ENCODE measurements around the gene FERD3L. TPM values are rescaled to one million over a fixed set of nuclear protein-coding genes. Genes with fewer than 3 reads are reported as not detected.

Gene FERD3L
- total RNA-seq, 1 donor from 2014 or later = not detected

DNA sequence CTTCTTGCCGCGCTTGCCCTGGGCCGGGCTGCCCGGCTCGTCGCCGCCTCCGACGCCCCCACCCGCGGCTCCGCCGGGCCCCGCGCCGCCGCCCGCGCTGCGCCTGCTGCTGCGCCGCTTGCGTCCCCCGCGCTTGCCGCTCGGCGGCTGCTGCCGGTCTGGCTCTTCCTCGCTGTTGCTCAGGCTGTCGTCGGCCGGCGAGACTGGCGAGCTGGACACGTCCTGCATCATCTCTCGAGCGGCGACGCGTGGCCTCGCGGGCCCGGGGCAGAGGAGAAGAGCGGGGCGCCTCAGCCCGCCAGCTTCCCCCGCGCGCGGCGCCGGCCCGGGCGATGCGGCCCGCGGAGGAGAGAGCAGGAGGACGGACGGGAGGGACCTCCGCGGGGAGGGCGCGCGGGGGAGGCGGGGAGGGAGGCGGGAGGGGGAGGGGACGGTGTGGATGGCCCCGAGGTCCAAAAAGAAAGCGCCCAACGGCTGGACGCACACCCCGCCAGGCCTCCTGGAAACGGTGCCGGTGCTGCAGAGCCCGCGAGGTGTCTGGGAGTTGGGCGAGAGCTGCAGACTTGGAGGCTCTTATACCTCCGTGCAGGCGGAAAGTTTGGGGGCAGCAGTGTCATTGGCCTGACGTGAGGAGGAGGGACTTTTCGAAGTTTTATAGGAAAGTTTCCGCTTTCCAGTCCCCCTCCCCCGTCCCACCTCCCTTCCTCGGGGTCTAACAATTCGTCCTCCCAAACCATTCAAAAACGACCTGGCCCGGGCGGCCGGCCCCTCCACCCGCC lies 27.9 kb downstream of the FERD3L start, which contains the start of gene TWIST1:
Gene TWIST1, minus strand, starts transcription at position 546 of the 779 bp plus-strand sequence. Its CDS starts 315 bp downstream, at position 231.
- H3K4me3 Mint-ChIP-seq = peak within 1 kb of the TSS; percentile 66
- H3K4me1 Mint-ChIP-seq = peaks cover 15% of the 10 kb centered on the region
- H3K27ac Mint-ChIP-seq = no peak within 1 kb of the TSS
- CTCF ChIA-PET = no interaction called here
- H3K9me3 Mint-ChIP-seq = no peaks in the 10 kb centered on the region
- TF ChIP-seq, protein P1, sequence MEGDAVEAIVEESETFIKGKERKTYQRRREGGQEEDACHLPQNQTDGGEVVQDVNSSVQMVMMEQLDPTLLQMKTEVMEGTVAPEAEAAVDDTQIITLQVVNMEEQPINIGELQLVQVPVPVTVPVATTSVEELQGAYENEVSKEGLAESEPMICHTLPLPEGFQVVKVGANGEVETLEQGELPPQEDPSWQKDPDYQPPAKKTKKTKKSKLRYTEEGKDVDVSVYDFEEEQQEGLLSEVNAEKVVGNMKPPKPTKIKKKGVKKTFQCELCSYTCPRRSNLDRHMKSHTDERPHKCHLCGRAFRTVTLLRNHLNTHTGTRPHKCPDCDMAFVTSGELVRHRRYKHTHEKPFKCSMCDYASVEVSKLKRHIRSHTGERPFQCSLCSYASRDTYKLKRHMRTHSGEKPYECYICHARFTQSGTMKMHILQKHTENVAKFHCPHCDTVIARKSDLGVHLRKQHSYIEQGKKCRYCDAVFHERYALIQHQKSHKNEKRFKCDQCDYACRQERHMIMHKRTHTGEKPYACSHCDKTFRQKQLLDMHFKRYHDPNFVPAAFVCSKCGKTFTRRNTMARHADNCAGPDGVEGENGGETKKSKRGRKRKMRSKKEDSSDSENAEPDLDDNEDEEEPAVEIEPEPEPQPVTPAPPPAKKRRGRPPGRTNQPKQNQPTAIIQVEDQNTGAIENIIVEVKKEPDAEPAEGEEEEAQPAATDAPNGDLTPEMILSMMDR (IDR thresholded peaks at IDR 0.05) = no peak
- intact Hi-C loops (cut with micrococcal nuclease) = loop anchor here (5.0 to 10.0 kb wide), 2 partner anchors 548 to 1670 kb away; partner anchors contain the start of gene SP8
- H3K36me3 Mint-ChIP-seq (ENCODE audit: low read depth) = no peaks in the 10 kb centered on the region
- ATAC-seq (ENCODE audit: low read depth) (peak; percentile 18), DNase-seq (no peak)
- POLR2A ChIA-PET = no interaction called here
- peaks cover 50% of the 10 kb centered on the region for H3K27me3 Mint-ChIP-seq

DNA sequence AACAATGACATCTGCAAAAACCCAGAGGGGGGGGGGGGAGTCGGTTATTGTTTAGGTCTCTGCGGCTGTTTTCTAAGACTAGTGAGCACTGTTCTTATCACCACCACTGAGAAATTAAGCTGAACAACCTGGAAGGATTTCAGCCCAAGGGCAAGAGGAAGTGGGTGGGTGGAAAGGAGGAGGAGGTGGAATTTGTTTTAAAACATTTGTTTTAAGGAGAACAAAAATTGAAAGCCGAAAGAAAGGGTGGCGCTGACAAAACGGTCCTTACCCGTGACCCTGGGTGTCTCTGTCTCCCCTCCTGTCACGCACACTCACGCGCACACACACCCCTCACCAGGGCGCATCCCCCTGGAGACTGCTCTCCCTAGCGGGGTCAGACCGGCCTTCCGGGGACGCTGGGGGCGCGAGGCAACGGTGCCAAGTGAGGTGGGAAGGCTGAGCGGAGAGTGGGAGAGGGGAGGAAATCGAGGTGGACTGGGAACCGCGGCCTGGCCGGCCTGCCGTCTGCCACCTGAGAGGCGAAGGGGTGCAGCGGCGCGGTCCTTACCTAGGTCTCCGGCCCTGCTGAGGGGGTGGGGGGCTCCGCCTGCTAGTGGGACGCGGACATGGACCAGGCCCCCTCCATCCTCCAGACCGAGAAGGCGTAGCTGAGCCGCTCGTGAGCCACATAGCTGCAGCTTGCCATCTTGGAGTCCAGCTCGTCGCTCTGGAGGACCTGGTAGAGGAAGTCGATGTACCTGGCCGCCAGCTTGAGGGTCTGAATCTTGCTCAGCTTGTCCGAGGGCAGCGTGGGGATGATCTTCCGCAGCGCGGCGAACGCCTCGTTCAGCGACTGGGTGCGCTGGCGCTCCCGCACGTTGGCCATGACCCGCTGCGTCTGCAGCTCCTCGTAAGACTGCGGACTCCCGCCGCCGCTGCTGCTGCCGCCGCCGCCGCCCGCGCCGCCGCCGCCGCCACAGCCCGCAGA lies 28.8 kb downstream of the FERD3L start:
- ATAC-seq (ENCODE audit: low read depth) = no peak
- peaks cover 55% of the 10 kb centered on the region for H3K27me3 Mint-ChIP-seq
- CTCF ChIA-PET = no interaction called here
- H3K36me3 Mint-ChIP-seq (ENCODE audit: low read depth) = no peaks in the 10 kb centered on the region
- intact Hi-C loops (cut with micrococcal nuclease) = loop anchor here (1.0 to 10.0 kb wide), 3 partner anchors 9 to 1671 kb away; partner anchors contain the start of gene SP8
- TF ChIP-seq, protein P1 (IDR thresholded peaks at IDR 0.05) = no peak
- H3K27ac Mint-ChIP-seq = no peak overlapping the region
- POLR2A ChIA-PET = no interaction called here
- H3K4me3 Mint-ChIP-seq = peak overlapping the region; percentile 67
- DNase-seq = no peak
- peaks cover 16% of the 10 kb centered on the region for H3K4me1 Mint-ChIP-seq
- no peaks in the 10 kb centered on the region for H3K9me3 Mint-ChIP-seq

DNA sequence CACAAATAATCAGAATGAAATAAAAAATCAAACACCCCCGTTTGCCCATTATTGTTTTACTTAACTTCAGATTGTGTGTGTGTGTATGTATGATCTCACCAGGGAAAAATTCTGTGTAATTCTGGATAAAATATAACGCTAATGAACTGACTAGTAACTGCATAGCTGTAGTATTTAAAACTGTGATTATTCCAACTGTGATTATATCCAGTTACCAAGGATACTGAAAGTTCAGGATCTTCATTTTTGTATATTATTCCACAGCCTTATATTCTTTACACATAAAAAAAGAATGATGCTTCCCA lies 30.7 kb downstream of the FERD3L start:
- no peak for DNase-seq
- TF ChIP-seq, protein P1 (IDR thresholded peaks at IDR 0.05) = no peak
- ATAC-seq (ENCODE audit: low read depth) = no peak
- H3K4me1 Mint-ChIP-seq = peaks cover 20% of the 10 kb centered on the region
- H3K4me3 Mint-ChIP-seq = no peak overlapping the region
- intact Hi-C loops (cut with micrococcal nuclease) = loop anchor here (10.0 kb wide), 1 partner anchor 550 kb away; no protein-coding TSS in a partner anchor
- CTCF ChIA-PET = interaction anchor here (1.3 kb wide), 1 partner anchor 762 kb away, joined by 3 read pairs; no protein-coding TSS in a partner anchor
- no peak overlapping the region for H3K27ac Mint-ChIP-seq
- peaks cover 60% of the 10 kb centered on the region for H3K27me3 Mint-ChIP-seq
- no peaks in the 10 kb centered on the region for H3K36me3 Mint-ChIP-seq (ENCODE audit: low read depth)
- POLR2A ChIA-PET = no interaction called here
- H3K9me3 Mint-ChIP-seq = no peaks in the 10 kb centered on the region

DNA sequence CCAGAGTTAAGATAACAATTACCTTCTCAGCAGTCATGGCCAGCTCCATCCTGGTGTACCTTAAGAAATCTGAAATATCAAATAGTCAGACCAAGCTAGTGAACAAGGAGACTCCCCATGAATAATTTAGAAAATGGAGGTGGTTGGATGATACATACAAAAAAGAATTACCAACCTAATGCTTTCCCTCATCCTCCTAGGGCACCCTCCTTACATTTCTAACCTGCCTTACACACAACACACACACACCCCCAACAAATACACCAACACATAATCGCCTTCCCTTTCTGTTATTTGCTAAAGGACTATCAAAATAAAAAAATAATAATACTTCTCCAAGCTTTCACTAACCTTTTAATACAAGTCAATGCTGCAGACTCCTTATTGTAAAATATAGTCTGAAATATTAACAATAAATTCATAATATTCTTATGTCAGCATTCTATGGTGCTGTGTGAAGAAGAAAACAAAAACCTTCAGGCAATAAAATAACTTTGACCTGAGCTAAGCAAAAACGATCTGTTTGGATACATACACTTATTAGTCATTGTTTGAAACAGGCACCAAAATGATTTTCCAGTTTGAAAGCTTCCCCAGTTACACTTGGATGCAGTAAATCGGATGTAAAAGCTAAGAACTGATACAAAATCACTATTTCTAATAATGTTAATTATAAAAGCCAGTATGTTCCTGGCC lies 31.2 kb downstream of the FERD3L start:
- Mint-ChIP-seq H3K4me3 (no peak overlapping the region), H3K27me3 (peaks cover 60% of the 10 kb centered on the region), H3K9me3 (no peaks in the 10 kb centered on the region), H3K36me3 (ENCODE audit: low read depth) (no peaks in the 10 kb centered on the region), H3K27ac (no peak overlapping the region), H3K4me1 (peaks cover 20% of the 10 kb centered on the region)
- intact Hi-C loops (cut with micrococcal nuclease) = loop anchor here (10.0 kb wide), 1 partner anchor 551 kb away; no protein-coding TSS in a partner anchor
- POLR2A ChIA-PET = no interaction called here
- CTCF ChIA-PET = interaction anchor here (1.3 kb wide), 1 partner anchor 761 kb away, joined by 3 read pairs; no protein-coding TSS in a partner anchor
- DNase-seq = no peak
- TF ChIP-seq, protein P1 (IDR thresholded peaks at IDR 0.05) = no peak
- no peak for ATAC-seq (ENCODE audit: low read depth)

All from activated B cell treated with CpG ODN at 0.5 μM for 24 hours (primary cell).